GM10266 (cell line): ENCODE measurements around the gene PPA2.

Source experiments
- DNase-seq: peaks from one replicate; pipeline ENCODE4 v3.0.0; 2012; ENCODE audit errors: extremely low spot score
- TF ChIP-seq, protein P1 (sequence below): IDR thresholded peaks from 2 replicates; pipeline ENCODE4 v1.5.1; 2012; ENCODE audit warnings: mild to moderate bottlenecking, low read depth; ENCODE audit not compliant: control insufficient read depth, insufficient read depth; ENCODE audit errors: missing control alignments

Gene PPA2

GRCh38 chr4:105348719-105349118, 125.1 kb downstream of the PPA2 start:
- TF ChIP-seq, protein P1, sequence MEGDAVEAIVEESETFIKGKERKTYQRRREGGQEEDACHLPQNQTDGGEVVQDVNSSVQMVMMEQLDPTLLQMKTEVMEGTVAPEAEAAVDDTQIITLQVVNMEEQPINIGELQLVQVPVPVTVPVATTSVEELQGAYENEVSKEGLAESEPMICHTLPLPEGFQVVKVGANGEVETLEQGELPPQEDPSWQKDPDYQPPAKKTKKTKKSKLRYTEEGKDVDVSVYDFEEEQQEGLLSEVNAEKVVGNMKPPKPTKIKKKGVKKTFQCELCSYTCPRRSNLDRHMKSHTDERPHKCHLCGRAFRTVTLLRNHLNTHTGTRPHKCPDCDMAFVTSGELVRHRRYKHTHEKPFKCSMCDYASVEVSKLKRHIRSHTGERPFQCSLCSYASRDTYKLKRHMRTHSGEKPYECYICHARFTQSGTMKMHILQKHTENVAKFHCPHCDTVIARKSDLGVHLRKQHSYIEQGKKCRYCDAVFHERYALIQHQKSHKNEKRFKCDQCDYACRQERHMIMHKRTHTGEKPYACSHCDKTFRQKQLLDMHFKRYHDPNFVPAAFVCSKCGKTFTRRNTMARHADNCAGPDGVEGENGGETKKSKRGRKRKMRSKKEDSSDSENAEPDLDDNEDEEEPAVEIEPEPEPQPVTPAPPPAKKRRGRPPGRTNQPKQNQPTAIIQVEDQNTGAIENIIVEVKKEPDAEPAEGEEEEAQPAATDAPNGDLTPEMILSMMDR: no peak
- no peak for DNase-seq

GRCh38 chr4:105346869-105347268, 127.0 kb downstream of the PPA2 start:
- DNase-seq: no peak
- TF ChIP-seq, protein P1: no peak

DNA sequence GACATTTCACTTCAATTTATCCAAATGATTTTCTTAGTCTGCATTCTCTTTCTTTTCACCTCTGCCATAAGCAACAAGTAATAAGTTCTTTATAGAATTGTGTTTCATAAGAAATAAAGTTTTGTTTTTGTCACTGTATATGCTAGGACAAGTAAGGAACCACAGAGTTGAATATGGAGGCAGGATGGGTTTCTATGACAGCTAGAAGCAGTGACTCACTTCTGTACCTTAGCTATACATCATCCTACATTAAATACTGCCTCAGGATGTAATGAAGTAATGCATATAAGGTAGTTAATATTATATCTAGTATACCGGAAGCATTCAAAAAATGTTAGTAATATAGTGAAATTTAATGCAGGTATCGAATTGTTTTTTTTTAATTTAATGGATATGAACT, 128.0 kb downstream of the PPA2 start:
- TF ChIP-seq, protein P1: no peak
- DNase-seq: no peak

GRCh38 chr4:105345358-105345757, 128.5 kb downstream of the PPA2 start:
- no peak for DNase-seq
- TF ChIP-seq, protein P1: no peak

- TF ChIP-seq, protein P1: no peak
- no peak for DNase-seq
Observed at GRCh38 chr4:105344141-105344540, 129.7 kb downstream of the PPA2 start.

DNA sequence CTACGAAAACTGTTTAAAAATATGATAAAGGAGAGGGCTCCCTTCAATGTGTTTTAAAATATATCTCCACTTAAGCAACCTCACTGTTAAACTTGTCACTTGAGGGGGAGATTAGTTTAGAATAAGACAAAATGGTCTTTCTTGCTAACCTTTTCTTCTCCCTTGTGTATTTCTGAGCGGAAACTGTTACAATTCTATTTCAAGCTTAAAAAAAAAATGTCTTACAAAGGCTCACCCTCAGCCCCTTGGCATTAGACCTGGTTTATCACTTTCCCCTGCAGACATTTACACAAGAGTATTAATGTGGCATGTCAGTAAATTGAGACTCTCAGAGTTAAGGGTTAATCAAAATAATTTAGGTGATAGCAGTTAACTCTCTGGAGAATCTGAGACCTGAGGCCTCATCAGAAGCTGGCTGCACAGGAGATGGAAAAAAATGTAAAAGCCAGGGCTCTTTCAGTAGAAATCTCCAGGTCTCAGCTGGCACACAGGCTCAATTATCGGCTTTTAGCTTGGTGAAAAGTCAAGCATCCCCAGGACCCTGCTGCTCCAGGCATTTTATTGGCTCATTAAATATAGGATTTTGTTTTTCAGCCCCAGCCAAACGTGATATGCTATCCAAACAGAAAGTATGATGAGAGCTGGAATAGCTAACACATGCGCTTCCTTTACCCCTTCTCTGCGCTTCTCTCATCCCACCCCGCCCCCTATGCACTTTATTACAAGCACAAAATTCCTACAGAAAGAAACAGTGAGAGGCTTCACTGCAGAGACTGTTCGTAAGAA, 130.5 kb downstream of the PPA2 start:
- no peak for DNase-seq
- TF ChIP-seq, protein P1: no peak

DNA sequence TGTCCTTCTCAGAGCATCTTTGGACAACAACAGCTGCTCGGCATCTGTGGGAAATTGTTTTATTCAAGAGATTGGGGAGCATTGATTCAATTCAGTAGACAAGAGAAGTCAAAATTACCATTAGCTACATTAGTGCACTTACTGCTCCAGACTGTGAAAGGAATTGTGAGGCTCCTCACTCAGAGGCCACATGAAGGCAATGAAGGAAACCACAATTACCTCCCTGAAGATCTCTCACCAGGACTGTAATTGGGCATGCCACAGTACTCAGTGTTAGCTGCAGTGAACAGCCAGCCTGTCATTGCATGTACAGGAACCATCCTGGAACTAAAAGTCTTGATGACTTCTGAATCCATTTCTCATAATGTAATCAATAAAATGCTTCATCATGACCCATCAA, 144.8 kb downstream of the PPA2 start:
- no peak for DNase-seq
- TF ChIP-seq, protein P1: no peak
